ENCODE results near the gene NOX4.

DNA sequence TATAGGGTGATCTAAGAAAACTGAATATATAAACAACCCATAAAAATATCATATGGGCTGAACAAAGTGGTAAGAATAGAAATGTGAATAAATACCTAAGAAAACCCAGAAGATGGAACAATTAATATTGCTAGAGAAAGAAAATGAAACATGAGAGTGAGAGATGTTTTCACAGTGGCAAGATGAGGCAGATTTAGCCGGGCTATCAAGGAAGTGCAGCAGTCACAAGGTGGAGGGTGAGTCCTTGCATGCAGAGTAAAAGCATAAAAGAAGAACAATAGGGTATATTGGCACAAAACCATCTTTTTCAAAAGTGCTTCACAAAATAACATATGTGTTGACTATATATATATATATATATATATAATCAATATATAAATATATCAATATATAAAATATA is 49.6 kb downstream of the NOX4 start:
- TF ChIP-seq, protein P1, sequence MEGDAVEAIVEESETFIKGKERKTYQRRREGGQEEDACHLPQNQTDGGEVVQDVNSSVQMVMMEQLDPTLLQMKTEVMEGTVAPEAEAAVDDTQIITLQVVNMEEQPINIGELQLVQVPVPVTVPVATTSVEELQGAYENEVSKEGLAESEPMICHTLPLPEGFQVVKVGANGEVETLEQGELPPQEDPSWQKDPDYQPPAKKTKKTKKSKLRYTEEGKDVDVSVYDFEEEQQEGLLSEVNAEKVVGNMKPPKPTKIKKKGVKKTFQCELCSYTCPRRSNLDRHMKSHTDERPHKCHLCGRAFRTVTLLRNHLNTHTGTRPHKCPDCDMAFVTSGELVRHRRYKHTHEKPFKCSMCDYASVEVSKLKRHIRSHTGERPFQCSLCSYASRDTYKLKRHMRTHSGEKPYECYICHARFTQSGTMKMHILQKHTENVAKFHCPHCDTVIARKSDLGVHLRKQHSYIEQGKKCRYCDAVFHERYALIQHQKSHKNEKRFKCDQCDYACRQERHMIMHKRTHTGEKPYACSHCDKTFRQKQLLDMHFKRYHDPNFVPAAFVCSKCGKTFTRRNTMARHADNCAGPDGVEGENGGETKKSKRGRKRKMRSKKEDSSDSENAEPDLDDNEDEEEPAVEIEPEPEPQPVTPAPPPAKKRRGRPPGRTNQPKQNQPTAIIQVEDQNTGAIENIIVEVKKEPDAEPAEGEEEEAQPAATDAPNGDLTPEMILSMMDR (IDR thresholded peaks at IDR 0.05; ENCODE audit: low read depth, low read length): no peak
- no peak for TF ChIP-seq EZH2phosphoT487 (IDR thresholded peaks at IDR 0.05; ENCODE audit: low read depth)

Data from OCI-LY3 (cell line).